22Rv1 (cell line): ENCODE results near the gene EFCAB8.

Experiments
- ZFX ChIP-seq: fragments of 450-650 bp; IDR thresholded peaks from 2 replicates; pipeline ENCODE4 v1.6.1; 2017; ENCODE audit warnings: antibody characterized with exemption, borderline replicate concordance
- TF ChIP-seq, protein P1 (sequence below): fragments of 450-650 bp; IDR thresholded peaks from 2 replicates; pipeline ENCODE4 v1.5.1; 2017; ENCODE audit warnings: mild to moderate bottlenecking

DNA sequence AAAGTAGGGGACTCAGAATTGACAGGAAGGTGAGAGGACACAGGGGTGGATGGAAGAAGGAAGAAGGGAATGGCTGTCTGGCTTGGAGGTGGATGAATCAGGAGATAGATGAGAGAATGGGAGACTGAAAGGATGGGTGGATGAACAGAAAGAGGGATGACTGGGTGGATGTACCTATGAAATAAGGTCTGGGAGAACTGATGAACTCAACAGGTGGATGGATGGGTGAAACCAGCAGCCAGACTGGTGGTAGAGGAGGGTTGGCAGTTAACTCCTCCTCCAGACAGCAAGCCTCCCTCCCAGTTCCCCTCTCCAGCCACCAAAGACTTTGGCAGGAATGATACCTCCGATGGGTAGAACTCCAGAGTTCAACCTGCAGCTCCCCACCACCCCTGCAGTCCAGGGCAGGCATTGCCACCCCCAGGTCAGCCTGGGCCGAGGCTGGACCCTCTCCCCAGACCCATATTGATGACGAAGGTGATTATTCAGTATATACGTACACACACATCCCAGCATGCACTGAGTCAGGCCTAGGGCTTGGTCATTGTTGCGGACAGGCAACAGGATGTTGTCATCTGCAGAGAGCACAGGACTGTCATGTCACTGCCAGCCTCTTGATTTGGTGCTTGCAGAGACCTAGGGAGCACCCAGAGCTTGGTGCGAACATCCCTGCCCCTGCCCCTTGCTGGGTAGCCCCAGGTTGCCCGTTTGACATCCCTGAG lies 143.5 kb downstream of the EFCAB8 start:
- TF ChIP-seq, protein P1, sequence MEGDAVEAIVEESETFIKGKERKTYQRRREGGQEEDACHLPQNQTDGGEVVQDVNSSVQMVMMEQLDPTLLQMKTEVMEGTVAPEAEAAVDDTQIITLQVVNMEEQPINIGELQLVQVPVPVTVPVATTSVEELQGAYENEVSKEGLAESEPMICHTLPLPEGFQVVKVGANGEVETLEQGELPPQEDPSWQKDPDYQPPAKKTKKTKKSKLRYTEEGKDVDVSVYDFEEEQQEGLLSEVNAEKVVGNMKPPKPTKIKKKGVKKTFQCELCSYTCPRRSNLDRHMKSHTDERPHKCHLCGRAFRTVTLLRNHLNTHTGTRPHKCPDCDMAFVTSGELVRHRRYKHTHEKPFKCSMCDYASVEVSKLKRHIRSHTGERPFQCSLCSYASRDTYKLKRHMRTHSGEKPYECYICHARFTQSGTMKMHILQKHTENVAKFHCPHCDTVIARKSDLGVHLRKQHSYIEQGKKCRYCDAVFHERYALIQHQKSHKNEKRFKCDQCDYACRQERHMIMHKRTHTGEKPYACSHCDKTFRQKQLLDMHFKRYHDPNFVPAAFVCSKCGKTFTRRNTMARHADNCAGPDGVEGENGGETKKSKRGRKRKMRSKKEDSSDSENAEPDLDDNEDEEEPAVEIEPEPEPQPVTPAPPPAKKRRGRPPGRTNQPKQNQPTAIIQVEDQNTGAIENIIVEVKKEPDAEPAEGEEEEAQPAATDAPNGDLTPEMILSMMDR, result no peak
- TF ChIP-seq ZFX, result no peak
